ENCODE measurements around the gene IL1R1.

Gene IL1R1

GRCh38 chr2:102206666-102207341 lies 64.3 kb downstream of the IL1R1 start:
- no peak for DNase-seq (ENCODE audit: low spot score)

- no peak for DNase-seq (ENCODE audit: low spot score)
Observed at GRCh38 chr2:102208774-102209173, 66.2 kb downstream of the IL1R1 start.

DNA sequence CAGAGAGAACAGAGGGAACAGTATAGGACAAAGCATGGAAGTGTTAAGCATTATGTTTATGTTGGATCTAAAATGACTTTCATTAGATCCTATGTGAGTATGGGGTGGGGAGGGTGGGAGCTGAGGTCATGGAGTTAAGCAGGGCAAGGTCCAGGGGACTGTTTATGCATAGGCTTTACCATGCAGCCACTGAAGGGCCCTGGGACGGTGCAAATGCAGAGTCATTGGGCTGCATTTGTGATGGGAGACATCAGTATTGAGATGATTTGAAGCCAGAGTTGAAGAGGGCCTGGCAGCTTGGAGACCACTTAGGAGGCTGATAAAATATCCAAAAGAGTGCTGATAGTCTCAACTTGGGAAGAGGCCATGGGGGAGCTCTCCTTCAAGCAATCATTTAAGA lies 66.9 kb downstream of the IL1R1 start:
- DNase-seq (ENCODE audit: low spot score): no peak

- no peak for DNase-seq (ENCODE audit: low spot score)
Observed at GRCh38 chr2:102217032-102217431, 74.5 kb downstream of the IL1R1 start.

GRCh38 chr2:102224824-102225739 lies 82.5 kb downstream of the IL1R1 start:
- DNase-seq (ENCODE audit: low spot score): no peak

- no peak for DNase-seq (ENCODE audit: low spot score)
Observed at GRCh38 chr2:102226171-102226570, 83.6 kb downstream of the IL1R1 start.

DNA sequence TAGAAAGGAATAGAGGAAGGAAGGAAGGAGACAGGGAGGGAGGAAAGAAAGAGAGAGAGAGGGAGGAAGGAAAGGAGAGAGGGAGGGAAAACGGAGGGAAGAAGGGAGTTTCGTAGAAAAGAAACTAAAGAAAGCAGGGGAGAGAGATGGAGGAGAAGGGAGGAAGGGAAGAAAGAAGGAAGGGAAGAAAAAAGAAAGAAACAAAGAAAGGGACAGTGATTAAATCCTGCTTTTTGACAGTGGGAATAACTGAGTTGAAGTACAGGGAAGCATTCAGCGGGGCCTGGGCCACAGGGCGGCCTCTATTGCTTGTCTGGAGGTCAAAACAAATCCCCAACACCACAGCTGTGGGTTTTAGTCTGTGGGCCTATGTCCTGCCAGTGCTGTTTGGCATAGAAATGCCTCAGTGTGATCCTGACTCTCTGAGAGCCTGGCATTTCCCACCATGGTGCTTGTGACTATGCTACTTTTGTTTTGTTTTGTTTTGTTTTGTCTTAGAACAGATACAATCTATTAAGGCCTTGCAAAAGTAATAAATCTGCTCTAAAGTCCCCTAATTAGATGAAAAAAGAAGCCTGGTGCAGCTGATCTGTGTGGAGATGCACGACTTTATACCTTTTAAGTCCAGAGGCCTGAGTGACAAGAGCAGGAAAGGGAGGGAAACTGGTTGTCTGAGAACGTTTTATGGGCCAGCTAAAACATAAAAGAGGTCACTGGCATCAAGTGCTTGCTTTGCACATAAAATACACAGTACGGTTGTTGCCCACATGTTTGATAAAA lies 84.3 kb downstream of the IL1R1 start:
- no peak for DNase-seq (ENCODE audit: low spot score)

GRCh38 chr2:102229141-102229769 lies 86.7 kb downstream of the IL1R1 start:
- DNase-seq (ENCODE audit: low spot score): no peak

Data from LoVo (cell line).